GM12892 (cell line): ENCODE results near the gene TOP3A.
"Not testable (repeated sequence)": the region's sequence is repeated elsewhere in the genome, so short reads cannot be mapped to it uniquely, and the experiment has no call there.

Experiments
- DNase-seq: peaks from one replicate; pipeline ENCODE4 v3.0.0; 2011; ENCODE audit not compliant: insufficient read length
- FAIRE-seq: peaks from 2 replicates; lab custom pipeline; 2011; peaks lifted over from hg19 to GRCh38; lab: Jason Lieb, UNC
- POLR2A ChIP-seq: IDR thresholded peaks from 2 replicates; pipeline ENCODE4 v1.6.1; 2011; ENCODE audit warnings: low read depth, low read length, control low read depth
- POLR2AphosphoS5 ChIP-seq: IDR thresholded peaks from 2 replicates; pipeline ENCODE4 v1.6.1; 2011; ENCODE audit warnings: low read depth, low read length, control low read depth
- TAF1 ChIP-seq: IDR thresholded peaks from 2 replicates; pipeline ENCODE4 v1.6.1; 2011; ENCODE audit warnings: low read depth, mild to moderate bottlenecking, control low read depth, low read length, borderline replicate concordance

The TOP3A gene

DNA sequence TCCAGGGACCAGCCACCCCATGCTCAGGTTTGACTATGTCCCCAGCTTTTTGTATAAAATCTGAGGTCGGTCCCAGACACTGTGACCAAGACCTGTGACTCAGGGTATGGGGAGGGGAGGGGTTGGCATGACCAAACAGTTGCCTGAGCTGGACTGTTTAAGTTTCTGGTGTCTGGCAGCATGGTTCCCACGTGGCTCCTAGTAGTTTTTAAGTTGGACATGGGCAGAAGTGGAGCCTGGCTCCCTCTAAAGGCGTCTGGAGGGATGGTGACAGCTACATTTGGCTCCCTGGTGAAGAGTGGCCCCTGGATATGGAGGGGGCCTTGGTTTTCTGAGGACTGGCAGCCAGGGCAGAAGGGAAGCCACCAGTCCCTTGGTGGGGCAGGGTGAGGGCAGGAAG, 8.2 kb upstream of the TOP3A start:
- no peak for DNase-seq
- TF ChIP-seq TAF1 (no peak), POLR2A (no peak), POLR2AphosphoS5 (no peak)

DNA sequence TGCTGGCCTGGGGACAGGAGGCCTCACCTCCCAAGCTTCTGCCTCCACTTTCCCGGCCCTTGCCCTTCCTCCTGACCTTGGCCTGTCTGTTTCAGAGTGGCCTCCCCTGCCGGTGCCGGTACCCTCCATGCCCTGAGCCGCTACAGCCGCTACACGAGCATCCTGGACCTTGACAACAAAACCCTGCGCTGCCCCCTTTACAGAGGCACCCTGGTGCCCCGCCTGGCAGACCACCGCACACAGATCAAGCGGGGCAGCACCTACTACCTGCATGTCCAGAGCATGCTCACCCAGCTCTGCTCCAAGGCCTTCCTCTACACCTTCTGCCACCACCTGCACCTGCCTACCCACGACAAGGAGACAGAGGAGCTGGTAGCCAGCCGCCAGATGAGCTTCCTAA, 7.7 kb upstream of the TOP3A start:
- FAIRE-seq (no peak), DNase-seq (no peak)
- TF ChIP-seq TAF1 (no peak), POLR2A (no peak), POLR2AphosphoS5 (no peak)

More for the DNA sequence above, 8.2 kb upstream of the TOP3A start:
- no peak for FAIRE-seq

DNA sequence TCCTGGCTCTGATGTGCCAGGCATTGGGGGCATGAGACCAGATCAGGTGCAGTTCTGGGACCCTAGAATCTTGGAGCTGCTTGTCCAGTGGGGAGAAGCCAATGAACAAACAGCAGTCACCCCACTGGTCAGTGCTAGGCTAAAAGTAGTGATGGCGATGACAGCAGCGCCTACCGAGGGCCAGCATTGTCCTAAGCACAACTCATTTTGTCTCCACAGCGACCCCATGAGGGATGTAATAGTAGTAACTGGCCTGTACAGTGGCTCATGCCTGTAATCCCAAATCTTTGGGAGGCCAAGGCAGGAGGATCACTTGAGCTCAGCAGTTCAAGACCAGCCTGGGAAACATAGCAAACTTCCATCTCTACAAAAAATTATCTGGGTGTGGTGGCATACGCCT, 6.5 kb upstream of the TOP3A start:
- DNase-seq, result no peak
- no peak for FAIRE-seq
- no peak for TF ChIP-seq POLR2AphosphoS5
- 0 out of 2 replicates have a peak, but pooled peaks have one; percentile 31 for TF ChIP-seq POLR2A
- no peak for TF ChIP-seq TAF1

DNA sequence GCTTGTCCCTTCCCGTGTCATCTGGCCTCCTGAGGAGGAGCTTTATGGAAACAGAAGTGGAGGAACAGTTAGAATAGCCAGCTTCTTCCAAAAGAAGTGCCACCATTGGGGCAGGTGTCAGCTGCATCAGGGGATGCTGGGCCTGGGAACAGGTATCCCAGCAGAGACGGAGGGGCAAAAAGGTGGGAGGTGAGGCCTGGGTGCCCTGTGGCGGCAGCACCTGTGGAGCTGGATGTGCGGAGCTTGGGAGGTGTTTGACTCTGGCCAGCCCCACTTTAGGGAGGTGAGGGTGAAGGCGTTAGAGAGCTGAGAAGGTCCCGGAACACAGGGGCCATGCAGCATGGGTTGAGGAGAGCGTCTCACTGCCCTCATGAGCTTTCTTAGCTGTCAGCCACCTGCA, 5.5 kb upstream of the TOP3A start:
- DNase-seq (no peak), FAIRE-seq (no peak)
- TF ChIP-seq POLR2AphosphoS5 (no peak), TAF1 (no peak), POLR2A (no peak)

DNA sequence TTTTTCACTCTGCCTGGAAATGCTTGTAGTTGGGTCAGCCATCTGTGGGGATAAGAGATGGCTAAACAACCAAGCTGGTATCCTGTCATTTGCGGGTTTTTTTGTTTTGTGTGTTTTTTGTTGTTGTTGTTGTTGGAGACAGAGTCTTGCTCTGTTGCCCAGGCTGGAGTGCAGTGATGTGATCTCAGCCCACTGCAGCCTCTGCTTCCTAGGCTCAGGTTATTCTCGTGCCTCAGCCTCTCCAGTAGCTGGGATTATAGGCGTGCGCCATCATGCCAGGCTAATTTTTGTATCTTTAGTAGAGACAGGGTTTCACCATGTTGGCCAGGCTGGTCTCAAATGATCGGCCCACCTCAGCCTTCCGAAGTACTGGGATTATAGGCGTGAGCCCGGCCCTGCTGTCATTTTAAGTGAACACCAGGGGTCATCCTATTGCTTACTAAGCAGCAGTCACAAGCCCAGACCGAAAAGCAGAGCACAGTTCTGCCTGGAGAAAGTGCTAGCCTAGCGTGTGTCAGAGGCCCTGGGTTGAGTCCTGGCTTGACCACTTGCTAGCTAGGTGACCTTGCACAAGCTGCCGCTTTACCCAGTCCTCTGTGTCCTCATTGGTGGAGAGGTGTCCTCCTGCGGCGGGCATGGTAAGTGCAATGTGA, 4.9 kb upstream of the TOP3A start:
- FAIRE-seq (peak; percentile 98), DNase-seq (no peak)
- TF ChIP-seq TAF1, result no peak
- TF ChIP-seq POLR2AphosphoS5, result 0 out of 2 replicates have a peak, but pooled peaks have one; percentile 5

DNA sequence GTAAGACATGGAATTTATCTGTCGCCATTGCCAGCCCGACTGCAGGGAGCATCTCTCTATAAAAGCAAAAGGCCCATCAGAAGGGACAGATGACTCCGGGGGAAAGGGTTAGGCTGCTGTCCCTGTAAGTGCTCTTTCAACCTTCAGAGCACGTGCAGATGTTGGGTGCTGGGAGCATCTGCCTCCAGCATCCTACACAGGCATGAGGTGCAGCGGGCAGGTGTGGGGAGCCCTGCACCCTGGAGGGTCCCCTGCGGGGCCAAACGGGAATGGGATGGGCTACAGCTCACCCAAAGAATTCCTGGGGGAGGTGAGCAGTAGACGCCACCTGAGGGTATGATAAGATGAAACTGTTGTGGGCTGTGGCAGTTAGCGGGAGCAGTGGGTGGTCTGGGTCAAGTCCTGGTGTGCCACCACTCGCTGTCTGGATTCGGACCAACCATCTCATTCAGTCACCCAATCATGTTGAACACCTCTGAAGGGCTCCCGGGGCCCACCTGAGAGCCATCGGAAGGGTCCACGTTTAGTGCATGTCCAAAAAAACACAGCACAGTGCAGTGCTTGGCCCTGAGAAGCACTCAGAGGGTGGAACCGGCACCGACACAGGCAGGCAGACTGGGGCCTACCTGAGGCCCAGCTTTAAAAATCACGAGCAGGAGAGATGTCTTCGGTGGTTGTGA, 4.1 kb upstream of the TOP3A start:
- DNase-seq (no peak), FAIRE-seq (no peak)
- TF ChIP-seq POLR2A, result no peak
- no peak for TF ChIP-seq TAF1
- no peak for TF ChIP-seq POLR2AphosphoS5

DNA sequence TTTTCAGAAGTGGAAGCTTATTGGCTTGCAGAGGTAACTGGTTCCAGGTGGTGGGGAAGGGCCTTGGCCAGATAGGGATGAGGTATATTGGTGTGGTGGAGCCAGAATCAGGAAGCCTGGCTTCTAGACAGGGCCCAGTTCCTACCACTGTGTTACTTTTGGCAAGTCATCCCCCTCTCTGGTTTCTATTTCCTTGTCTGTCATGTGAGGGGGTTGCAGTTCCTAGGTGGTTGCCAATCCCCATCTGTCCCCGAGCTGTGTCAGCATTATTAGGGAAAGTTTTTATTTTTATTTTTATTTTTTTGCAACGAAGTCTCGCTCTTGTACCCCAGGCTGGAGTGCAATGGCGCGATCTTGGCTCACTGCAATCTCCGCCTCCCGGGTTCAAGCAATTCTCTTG, 3.3 kb upstream of the TOP3A start:
- TF ChIP-seq POLR2AphosphoS5 (no peak), TAF1 (no peak), POLR2A (no peak)
- FAIRE-seq (no peak), DNase-seq (no peak)

DNA sequence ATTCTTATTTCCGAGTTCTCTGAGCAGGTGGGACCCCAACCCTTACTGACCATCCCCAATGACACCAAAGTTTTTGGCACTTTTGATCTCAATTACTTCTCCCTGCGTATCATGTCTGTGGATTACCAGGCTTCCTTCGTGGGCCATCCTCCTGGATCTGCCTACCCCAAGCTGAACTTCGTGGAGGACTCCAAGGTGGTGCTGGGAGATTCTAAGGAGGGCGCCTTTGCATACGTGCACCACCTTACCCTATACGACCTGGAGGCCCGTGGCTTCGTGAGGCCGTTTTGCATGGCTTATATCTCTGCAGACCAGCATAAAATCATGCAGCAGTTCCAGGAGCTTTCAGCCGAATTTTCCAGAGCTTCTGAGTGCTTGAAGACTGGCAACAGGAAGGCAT, 1.2 kb upstream of the TOP3A start:
- TF ChIP-seq TAF1, result no peak
- TF ChIP-seq POLR2AphosphoS5, result no peak
- no peak for TF ChIP-seq POLR2A
- DNase-seq (no peak), FAIRE-seq (no peak)

DNA sequence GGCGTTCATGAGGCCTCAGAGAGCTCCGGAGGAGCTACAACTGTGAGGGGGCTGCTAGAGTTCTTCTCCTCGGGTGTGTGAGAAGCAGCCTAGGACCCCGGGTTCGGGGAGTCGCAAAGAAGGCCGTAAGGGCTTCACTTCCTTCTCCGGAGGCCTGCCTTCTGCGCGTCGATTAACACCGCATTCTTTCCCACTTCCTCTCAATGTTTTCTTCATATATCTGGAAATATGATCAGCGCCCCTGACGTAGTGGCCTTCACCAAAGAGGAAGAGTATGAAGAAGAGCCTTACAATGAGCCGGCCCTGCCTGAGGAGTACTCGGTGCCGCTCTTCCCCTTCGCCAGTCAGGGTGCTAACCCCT, 748 bp upstream of the TOP3A start:
- TF ChIP-seq POLR2AphosphoS5, result no peak
- DNase-seq, result no peak
- FAIRE-seq, result no peak

DNA sequence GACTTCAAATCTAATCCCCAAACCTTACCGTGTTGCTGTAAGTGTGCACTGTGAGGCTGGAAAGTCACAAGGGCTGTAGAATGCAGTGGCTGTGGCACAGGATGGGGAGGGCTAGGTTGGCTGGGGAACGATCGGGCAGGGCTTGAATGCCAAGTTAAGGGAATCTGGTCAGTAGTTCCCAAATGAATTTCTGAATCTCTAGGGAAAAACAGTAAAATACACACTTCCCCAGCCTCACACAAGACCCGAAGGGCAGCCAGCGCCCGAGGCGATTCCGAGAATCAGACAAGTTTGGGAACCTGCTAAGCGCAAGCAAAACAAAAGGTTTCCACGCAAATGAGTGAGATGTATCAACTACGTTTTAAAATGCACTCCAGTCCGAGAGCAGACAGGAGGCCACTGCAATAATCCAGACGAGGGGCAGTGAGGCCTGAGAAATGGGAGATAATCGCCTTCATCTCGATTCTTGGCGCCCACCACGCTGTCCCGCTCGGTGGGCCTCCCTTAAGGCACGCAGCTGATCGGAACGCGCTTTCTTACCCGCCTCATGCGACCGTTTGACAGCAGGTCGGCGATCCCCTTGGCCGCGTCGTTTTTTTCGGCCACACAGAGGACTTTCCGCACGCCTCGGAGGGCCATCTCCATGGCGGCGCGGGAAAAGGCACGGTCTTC, 599 bp downstream of the TOP3A start:
- TF ChIP-seq POLR2A (0 out of 2 replicates have a peak, but pooled peaks have one; percentile 36), POLR2AphosphoS5 (no peak), TAF1 (no peak)
- DNase-seq, result no peak
- FAIRE-seq, result peak; percentile 68

DNA sequence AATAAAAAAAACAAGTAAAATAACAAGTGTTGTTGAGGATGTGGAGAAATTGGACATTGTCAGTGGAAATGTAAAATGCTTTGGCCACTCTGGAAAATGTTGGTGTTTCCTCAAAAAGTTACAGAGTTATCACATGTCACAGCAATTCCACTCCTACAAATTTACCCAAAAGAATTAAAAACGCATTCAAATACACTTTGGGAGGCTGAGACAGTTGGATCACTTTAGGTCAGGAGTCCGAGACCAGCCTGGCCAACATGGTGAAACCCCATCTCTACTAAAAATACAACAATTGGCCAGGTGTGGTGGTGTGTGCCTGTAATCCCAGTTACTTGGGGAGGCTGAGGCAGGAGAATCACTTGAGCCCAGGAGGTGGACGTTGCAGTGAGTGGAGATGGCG, 5.6 kb downstream of the TOP3A start:
- DNase-seq (no peak), FAIRE-seq (no peak)
- TF ChIP-seq TAF1 (no peak), POLR2AphosphoS5 (no peak), POLR2A (no peak)

DNA sequence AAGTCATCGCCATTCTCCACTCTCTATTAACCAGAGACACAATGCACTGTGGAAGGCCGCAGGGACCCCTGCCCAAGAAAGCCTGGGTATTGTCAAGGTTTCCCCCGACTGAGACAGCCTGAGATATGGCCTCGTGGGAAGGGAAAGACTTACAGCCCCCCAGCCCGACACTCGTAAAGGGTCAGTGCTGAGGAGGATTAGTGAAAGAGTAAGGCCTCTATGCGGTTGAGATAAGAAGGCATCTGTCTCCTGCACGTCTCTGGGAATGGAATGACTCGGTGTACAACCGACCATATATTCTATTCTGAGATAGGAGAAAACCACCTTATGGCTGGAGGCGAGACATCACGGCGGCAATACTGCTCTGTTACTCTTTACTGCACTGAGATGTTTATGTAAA, 11.6 kb downstream of the TOP3A start:
- not testable (repeated sequence) for FAIRE-seq, DNase-seq
